Dermis blood vessel endothelial cell (primary cell): ENCODE measurements around the gene GAA. TPM values are rescaled to one million over a fixed set of nuclear protein-coding genes. Genes with fewer than 3 reads are reported as not detected.
A peak's percentile ranks its signal among the peaks of the same experiment; 100 is the strongest.

ENCODE experiments used
- DNase-seq: peaks from one replicate; pipeline ENCODE4 v3.0.0; 2010
- total RNA-seq: library from RNA; depleted of rRNA; stranded (reverse); fragments of >200 nt; gene quantifications from 2 replicates; pipeline ENCODE4 v1.2.3, GENCODE V29; 2014

Gene GAA
- total RNA-seq, 1 donor from 2014 or later, result 52.4 TPM

DNA sequence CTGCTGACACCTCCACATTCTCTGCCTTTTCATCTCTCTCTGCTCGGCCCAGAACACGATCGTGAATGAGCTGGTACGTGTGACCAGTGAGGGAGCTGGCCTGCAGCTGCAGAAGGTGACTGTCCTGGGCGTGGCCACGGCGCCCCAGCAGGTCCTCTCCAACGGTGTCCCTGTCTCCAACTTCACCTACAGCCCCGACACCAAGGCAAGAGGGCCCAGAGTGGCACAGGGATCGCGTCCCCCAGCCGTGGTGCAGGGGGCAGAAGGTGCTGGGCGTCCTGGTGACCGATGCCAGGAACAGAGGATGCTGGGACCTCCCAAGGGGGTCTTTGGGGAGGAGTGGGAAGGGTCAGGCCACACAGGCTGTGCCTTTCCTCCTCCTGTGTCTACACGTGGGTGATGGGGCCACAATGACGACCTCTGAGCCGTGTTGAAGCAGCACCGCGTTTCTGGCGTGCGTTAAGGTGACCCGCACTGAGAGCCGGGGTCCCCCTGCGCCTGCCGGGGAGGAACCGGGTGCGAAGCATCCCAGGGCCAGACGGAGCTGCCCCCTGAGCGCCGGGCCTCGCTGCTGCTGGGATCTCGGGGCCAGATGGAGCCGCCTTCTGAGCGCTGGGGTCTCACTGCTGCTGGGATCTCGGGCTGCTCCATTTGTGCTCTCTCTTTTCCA is 17.4 kb downstream of the GAA start:
- DNase-seq, result no peak

DNA sequence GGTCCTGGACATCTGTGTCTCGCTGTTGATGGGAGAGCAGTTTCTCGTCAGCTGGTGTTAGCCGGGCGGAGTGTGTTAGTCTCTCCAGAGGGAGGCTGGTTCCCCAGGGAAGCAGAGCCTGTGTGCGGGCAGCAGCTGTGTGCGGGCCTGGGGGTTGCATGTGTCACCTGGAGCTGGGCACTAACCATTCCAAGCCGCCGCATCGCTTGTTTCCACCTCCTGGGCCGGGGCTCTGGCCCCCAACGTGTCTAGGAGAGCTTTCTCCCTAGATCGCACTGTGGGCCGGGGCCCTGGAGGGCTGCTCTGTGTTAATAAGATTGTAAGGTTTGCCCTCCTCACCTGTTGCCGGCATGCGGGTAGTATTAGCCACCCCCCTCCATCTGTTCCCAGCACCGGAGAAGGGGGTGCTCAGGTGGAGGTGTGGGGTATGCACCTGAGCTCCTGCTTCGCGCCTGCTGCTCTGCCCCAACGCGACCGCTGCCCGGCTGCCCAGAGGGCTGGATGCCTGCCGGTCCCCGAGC is 17.9 kb downstream of the GAA start:
- no peak for DNase-seq

- no peak for DNase-seq
Observed at GRCh38 chr17:80119839-80120238, 18.5 kb downstream of the GAA start.

DNA sequence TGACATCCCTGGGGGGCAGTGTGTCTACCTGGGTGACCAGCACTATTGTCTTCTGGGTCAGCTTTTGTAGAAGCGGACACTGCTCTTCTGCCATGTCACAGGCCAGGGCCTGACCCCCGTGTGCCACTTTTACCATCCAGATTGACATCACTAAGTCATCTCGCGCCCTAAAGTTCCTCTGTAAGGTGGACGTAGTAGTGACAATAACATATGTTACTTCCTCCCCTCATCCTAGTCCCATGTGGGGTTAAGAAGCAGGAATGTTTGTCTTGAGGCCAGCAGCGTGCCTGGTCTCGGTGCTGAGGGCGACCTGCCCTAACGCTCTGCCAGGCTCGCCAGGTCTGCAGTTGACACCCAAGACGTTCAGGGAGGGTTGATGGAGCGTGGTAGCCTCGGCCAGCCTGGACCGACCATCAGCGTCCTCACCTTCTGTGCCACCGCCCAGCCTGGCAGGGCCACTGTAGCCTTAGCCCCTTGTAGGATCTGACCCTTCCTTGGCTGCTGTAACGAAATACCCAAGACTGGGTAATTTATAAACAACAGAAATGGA is 20.7 kb downstream of the GAA start:
- DNase-seq, result no peak

DNA sequence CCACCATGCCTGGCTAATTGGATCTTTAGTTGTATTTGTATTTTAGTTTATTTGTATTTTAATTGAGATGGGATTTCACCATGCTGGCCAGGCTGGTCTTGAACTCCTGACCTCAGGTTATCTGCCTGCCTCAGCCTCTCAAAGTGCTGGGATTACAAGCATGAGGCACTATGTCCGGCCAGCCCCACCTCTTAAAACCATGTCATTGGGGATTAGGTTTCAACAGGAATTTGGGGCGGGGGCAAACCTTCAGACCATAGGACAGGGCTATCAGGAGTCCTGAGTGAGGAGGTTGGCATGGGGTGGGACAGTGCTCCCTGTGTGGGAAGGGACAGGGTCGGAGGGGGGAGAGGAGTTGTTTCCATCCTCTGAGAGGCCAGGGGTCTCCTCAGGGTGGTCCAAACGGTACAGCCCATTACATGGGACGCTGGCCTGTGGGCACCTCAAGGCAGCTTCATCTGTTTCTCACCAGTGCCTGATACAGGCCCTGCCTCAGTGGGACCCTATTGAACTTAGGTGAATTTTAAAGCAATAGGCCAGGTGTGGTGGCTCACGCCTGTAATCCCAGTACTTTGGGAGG is 21.6 kb downstream of the GAA start:
- DNase-seq, result no peak

DNA sequence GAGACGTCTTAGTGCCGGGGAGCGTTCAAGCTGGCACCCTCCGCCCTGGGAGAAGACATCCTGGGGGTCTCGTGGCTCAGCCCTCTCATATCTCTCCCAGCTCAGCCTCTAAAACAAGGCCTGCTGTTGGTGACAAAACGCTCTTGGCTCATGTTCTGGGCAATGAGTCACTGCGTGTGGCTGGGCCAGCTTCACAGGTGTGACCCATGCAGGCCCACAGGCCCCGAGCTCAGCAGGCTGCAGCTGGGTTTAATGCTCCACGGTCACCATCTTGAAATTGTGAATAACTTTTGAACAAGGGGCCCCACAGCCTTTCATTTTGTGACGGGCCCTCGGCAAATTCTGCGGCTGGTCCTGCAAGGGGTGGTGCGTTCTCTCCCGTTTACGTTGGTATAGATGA is 22.4 kb downstream of the GAA start:
- peak; percentile 13 for DNase-seq

DNA sequence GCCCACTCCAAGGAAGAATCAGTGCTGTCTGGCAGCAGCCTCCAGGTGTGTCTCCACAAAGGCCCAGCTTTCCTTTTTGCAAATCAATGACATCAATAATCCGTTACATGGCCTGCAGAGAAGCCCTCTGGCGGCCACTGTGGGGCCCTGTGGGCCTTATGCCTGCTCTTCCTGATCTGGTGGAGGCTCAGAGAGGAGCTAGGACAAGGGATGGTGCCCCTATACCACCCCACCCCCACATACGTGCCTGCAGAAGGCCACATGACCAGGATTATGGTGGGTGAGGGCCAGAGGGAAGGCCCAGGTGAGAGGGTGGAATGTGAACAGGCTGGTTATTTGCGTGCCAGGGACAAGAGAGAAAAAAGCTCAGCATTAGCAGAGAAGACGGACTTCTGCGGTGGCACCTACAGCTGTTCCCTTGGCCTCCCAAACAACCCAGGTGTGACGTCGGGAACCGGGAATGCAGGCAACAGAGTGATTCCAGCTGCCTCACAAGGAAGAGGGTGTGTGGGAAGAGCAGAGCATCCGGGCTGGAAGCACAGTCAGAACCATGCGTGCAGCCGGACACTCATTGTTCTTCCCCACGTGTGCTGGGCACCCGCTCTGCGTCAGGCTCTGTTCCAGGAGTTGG is 23.1 kb downstream of the GAA start:
- peak; percentile 47 for DNase-seq

DNA sequence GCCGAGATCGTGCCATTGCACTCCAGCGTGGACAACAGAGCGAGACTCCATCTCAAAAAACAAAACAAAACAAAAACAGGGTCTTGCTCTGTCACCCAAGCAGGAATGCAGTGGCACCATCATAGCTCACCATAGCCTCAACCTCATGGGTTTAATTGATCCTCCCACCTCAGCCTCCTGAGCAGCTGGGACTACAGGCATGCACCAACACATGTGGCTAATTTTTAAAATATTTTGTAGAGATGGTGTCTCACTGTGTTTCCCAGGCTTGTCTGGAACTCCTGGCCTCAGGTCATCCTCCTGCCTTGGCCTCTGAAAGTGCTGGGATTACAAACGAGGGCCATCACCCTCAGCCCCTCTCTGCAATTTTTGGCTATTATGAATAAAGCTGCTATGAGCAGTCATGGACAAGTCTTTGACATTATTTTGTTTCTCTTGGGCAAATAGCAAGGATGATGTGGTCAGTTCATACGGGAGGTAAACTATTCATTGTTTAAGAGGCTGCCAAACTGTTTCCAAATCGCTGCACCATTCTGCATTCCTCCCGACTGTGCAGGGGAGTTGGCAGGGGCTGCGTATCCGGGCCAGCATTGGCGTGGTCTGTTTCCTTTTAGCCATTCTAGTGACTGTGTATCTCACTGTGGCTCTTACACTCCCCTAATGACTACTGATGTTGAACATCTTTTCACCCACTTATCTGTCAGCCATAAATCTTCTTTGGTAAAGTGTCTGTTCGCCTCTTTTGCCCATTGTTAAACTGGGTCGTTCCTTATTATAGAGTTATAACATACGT is 24.5 kb downstream of the GAA start:
- peak; percentile 11 for DNase-seq

GRCh38 chr17:80126449-80126715 is 25.0 kb downstream of the GAA start:
- no peak for DNase-seq

DNA sequence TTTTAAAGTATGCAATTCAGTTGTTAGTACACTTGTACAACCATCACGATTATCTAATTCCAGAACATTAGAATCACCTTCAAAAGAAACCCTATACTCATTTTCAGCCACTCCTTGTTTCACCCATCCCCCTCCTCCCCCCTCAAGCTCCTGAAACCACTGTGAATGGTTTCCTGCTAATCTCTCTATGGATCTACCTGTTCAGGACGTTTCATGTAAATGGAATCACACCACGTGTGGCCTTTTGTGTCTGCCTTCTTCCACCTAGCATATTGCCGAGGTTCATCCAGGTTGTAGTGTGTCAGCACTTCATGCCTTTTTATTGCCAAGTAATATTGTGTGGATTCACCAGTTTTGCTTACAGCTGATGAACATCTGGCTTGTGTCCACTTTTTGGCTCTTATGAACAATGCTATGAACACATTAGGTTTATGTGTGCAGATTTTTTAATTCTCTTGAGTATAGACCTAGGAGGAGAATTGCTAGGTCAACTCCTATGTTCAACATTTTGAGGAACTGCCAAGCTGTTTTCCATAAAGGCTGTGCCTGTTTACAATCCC is 27.7 kb downstream of the GAA start:
- DNase-seq, result no peak

DNA sequence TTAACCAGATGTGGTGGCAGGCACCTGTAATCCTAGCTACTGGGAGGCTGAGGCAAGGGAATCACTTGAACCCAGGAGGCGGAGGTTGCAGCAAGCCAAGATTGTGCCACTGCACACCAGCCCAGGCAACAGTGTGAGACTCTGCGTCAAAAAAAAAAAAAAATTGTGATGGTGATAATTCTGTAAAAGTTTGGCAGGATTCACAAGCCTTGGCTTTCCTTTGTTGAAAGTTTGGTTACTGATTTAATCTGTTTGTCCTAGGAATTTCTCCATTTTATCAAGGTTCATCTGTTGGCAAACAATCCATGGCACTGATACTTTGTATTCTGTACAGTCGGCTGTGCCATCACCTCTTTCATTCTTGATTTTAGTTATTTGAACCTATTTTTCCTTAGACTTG is 29.6 kb downstream of the GAA start:
- DNase-seq, result no peak

GRCh38 chr17:80132906-80133625 is 31.7 kb downstream of the GAA start:
- DNase-seq, result no peak

GRCh38 chr17:80133626-80133970 is 32.2 kb downstream of the GAA start:
- DNase-seq, result no peak

DNA sequence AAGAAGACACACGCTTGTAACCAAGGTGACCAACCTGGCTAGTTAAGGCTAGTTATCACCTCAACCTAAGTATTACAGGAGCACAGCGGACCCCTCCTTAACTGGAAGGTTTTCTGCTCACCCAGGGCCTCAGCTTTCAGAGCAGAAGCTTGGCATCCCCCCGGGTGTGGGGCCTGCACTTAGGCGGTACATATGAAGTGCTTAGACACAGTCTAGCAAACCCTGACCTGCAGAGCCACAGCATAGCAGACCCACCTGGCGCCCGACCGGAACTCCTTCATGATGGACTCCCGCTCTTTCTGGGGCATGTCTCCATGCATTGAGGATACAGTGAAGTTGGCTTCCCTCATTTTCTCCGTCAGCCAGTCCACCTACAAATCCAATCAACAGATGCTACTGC is 35.8 kb downstream of the GAA start:
- no peak for DNase-seq

DNA sequence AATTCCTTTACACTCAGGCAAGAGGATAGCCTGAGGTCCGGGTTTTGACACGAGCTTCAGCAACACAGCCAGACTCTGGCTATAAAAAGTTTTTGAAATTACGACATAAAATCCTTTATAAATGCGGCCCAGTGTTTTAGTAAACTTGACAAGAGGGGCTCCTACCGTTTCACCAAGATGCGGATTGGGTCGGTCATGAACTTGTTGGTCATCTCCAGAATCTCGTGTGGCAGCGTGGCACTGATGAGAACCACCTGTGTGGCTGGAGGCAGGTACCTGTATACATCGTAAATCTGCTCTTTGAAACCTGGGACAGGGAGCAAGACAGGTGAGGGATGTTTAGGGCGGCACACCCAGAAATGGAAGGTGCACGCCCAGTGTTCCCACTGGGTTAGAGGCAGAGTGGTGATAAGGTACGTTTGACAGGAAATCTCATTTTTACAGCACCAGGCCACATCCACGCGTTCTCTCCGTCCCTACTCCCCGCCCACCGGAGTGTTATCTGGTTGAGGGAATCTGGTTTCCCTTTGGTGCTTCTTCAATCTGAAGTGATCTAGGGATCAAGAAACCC is 37.6 kb downstream of the GAA start:
- DNase-seq, result no peak

DNA sequence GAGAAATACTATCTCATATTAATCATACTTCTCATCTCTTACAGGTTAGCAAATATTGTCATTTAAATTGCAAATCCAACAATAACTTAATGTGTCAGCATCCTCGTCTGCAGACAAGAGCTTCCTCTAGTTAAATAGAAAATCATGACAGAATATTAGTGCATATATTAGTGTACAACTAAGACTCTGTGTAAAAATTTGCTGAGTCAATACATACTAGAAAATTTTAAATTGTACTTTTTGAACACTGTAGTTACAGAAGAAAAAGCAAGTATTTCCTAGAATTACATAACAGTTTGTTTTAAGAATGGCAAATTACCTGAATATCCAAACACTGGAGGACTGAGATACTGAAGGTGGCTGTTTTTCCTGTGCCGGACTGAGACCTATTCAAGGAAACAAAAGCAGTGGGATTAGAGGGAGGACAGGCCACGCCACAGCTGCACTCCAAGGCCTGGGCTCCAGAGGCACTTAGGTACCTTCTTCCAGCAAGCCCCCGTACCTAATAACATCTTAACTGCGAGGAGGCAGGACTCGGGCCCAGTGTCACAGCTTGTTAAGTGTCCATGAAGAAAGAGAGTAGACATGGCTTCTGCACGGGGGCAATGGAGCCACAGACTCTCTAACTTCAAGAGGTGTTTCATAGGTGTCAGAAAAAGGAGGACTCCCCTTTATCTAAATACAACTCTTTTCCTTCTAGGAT is 40.2 kb downstream of the GAA start:
- DNase-seq, result no peak

DNA sequence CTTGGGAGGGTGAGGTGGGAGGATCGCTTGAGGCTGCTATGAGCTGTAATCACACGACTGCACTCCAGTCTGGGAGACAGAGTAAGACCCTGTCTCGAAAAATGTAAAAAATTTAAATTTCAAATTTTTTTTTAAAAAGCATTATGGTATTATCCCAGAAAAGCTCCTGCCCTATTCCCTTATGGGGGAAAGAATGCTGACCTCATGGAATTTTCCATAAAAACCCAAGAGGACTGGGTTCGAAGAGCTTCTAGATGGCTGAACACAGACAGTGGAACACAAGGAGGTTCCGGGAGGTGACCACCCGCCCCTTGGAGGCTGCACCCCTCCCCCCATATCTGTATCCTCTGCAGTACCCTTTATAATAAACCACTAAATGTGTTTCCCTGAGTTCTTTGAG is 41.5 kb downstream of the GAA start:
- DNase-seq, result no peak

- DNase-seq, result peak; percentile 11
Observed at GRCh38 chr17:80145076-80146075, 44.0 kb downstream of the GAA start.

DNA sequence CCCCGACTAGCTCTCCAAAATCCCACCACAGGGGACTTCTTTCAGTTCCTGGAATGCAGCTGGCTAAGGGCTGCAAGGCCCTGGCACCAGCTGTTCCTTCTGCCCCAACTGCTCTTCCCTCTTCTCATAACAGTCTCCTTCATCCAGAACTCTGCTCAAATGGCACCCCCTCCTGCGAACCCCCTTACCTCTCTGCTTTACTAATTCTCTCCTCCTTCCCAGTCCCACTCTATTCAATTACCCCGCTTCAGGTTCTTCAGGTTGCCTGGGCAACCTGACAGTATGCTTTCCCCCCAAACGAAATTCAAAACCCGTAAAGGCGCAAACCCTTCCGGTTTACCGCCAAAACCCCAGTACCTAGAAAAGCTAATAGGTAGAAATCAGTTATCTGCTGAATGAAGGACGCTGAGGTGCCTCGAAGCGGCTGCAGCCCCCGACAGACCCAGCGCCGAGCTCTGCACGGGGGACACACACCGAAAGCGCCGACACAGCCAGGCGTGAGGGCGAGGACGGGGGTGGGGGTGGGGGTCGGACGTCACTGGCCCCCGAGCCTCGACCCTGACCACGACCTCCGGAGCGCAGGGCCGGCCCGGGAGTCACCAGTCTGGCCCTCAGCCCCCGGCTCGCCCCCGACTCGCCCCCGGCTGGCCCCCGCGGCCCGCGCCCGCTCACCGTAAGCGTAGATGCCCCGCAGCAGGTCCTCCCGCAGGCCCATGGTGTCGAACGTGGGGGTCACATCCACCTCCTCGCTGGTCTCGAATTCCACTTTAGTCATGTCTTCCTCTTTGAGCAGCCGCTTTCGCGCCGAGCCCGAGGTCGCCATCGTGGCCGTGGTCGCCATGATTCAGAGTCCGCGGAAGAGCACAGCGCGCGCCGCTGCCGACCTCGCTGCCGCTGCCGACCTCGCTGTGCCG is 45.0 kb downstream of the GAA start:
- DNase-seq, result peak; percentile 26
